GM18519 (cell line): ENCODE results near the gene NTM.

Experiments used
- ATAC-seq: cut with Tn5 transposase; IDR thresholded peaks from one replicate; pipeline ENCODE4 v1.9.1; 2021; ENCODE audit warnings: mild to moderate bottlenecking, moderate library complexity; ENCODE audit not compliant: unreplicated experiment, low FRiP score

The NTM gene

DNA sequence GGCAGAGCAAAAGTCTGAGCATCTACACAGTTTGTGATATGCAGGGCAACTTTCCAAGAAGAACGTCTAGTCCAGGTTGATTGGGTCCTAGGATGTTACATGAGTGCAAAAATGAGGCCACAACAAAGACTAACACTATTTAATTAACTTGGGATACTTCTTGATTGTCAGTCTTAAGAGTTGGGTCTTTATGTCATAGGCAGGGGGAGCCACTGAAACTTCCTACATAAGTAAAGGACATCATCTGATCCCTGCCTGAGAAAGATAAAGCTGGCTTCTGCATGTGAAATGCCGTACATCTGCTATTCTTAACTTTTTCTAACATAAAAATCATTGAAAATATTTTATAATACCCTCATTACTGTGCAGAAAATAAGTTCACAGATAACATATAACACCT lies 525.5 kb downstream of the NTM start:
- ATAC-seq = no peak

DNA sequence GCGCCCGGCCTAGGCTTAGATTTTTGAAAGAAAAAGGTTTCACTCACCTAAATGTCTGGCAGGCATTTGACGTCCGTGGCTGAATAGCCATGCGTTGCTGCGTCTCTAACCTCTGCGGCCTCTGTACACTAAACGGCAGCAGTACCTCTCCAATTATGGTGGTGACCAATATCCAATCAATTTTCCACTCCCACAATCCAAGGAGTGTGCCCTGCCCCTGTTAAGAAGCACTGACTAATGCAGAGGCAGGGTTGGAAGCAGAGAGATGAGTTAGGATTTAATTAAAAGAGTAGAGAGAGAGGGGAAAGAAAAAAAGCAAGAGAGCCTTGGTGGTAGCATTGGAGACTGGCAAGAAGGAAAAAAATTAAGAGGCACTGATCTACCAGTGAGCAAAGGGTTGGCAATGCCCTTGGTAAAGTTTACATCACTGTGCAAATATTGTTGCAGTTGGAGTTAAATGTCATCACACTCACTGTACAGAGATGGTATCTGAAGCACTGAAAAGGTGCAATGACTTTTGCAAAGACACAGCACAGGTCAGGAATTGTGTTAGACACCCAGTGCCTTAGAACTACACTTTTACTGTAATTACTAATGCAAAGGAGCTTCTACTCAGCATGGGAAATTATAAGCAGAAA lies 526.7 kb downstream of the NTM start:
- ATAC-seq = no peak

DNA sequence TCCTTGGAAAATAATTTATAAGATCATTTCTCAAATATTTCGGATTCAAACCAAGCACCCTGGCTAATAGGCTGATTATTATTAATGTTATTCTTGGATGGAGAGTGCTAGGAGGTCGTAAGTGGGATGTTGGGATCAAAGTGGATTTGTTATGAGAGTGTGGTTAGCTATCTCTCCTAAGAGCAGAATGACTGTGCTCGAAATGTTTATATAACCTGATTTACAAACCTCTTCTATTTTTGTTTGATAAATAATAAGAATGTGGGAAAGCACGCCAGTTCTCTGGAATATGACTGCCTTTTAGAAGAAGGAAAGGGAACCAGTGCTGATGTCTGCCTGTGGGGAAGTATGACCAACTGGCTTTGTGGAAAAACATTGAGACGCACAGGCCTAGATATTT lies 527.5 kb downstream of the NTM start:
- ATAC-seq = no peak

DNA sequence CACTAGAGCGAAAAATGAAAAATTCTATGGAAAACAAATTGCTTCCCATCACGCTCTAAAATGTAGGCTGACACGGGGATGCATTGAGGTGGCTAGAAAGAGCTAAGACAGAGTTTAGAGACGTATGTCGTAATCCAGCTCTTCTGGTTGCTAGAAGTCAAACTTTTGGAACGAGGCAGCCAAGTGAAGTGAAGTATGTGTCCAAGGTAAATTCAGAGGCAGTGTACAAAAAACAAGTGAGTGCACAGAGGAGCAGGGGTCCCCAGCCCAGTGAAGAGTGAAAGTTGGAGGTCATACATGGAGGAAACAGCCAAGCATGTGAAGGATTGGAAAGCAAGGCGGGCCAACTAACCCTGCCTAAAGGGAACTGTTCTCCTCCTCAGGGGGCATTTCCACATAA lies 528.5 kb downstream of the NTM start:
- ATAC-seq = no peak

DNA sequence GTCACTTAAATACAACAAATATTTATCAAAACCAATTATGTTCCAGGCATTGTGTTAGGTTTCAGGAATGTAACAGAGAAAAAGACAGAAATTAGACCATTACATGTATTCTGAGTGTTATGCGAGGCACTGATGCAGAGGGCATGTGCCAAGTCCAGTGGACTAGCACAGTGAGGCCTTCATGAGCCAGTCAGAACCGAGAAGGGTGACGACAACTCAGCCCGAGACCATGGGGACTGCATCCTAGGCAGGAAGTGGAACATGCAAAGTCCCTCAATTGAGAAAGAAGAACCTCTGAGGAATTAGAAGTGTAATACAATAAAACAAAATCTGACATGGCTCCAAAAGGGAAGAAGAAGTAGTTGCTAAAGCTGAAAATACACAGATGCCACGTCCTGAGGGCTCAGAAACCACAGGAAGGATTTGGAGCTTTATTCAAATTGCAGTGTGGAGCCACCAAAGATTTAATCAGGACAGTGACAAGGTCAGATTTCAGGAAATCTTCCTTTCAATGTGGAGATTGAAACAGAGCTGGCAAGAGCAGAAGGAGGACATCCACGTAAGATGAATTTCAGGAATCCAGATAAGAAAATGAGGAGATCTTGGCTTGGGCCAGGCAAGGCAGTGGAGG lies 529.6 kb downstream of the NTM start:
- peak; percentile 43 for ATAC-seq

DNA sequence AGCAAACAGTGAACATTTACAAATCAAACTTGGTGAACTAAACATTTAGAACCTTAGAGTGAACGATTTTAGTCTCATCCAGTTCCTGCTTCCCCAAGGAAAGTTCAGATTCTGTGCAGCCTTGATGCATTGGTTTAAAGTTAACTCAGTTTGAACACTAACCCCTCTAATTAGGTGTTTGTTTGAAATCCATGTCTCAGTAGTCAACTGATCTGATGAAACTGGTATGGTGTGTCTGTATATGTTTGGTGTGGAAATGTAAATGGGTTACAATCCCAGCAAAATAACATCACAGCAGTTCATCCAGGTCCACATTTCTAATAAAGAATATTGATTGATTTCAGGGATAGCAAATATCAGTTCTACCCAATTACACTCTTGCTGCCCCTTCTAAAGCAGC lies 532.0 kb downstream of the NTM start:
- no peak for ATAC-seq

DNA sequence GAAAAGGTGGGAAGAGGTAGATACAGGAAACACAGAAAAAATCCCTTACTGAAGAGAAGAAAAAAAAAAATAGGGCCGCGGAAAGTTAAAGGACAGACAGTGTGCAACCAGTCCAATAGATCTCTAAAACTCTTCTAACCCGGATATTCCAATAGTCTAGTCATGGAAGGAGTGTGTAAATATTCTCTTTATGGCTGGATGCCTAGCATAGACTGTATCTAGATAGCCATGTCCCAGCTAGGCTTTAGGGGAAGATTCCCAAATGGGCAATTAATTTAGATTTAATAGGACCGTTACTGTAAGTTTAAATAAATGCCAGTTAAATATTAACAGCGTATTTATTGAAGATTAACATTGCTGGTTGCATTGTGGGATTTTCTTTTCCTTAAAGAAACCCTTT lies 532.7 kb downstream of the NTM start:
- ATAC-seq = no peak

DNA sequence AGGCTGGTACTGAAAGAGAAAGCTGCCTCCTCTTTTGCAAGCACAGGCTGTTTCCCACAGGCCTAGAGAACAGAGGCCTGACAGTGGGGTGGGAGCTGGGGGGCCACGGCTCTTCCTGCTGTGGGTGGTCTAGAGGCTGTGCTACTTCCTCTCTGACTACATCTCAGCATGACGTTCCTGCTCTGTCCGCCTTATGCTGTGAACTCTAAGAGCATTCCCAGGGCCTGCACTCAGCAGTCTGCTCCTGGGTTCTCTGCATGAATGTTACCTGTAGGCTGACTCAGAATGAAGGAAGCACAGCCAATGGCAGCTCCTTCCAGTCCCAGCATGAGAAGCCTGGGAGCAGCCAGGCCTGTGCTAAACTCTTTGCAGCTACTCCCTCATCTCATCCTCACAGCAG lies 534.3 kb downstream of the NTM start:
- no peak for ATAC-seq

DNA sequence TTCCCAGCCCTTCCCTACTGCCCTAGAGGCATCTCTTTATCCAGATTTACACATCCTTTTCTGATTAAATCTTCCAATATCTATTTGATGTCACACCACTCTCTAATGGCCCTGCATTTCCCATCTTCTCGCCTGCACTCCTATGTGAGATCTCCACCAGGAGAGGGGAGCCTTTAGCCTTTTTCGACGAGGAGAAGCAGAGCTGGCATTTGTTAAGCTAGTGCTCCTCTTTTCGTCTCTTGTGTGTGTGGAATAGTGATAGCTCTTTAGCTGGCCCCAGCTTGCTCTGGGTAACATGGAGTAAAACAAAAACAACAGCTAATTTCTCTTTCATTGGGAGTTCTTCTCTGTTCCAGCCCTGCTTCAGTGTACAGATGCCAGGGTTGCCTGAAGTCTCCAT lies 536.5 kb downstream of the NTM start:
- ATAC-seq = no peak

DNA sequence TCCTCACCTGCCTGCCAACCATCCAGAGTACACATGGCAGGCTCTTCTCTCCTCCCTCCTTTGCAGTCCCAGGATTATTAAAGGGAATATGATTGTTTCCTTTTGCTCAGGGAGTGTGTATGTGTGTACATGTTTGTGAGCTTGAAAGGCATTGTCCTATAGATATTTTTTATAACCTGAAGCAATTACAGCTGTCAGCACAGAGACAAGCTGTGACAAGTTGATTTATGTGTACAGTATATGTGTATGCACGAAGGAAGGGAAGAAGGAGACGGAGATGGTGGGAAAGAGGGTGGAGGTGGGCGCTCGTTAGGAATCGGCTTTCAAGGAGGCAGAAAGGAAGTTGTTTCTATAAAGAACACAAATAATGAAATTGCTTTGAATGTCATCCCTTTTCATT lies 537.0 kb downstream of the NTM start:
- ATAC-seq = no peak

DNA sequence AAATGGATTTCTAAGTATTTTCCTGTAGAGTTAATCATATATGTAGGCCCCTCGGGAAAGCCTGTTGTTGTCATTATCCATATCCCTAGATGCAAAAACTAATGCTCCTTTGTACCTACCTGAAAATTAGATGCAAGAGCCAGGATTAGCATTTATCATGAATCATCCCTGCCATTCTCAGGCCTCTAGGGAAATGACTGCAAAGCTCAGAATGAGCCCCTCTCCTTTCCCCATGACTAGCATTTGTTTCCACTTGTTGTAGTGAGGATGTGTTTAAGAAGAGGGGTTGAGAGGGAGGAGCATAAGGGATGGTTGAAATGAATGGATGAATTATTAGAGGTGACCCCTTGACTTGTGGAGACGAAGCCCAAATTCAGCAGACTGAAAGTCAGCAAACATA lies 537.9 kb downstream of the NTM start:
- ATAC-seq = no peak

DNA sequence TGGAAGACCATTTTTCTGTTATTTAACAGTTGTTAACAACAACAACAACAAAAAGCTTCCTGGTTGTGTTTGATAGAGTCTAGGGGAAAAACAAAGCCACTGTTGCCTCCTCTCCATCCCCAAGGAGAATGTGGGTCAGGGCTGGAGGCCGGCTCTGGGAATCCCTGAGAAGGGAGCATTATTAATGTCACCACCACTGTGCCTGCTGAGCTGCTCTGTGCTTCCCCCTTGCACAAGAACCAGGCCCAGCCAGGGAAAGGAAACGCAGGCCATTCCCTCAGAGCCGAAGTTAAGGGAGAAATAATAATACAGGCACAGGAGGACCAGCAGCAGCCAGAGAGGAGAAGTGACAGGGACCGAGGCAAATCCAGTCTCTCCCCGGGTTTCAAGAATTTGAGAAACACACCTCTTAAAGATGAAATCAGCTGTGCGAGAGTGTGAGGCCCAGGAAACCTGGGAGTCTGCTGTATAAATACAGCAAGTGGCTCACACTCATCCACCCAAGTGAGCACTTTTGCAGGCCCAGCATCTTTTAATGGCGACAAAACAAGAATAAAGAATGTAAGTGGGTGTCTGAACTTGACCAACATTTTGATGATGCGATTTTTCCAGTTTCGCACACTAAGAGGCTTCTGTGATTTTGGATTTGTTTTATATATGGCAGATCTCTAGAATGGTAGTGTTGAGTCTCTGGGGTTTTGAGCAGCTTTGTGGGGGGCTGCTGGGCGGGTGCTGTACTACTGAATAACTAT lies 539.2 kb downstream of the NTM start:
- ATAC-seq = no peak

DNA sequence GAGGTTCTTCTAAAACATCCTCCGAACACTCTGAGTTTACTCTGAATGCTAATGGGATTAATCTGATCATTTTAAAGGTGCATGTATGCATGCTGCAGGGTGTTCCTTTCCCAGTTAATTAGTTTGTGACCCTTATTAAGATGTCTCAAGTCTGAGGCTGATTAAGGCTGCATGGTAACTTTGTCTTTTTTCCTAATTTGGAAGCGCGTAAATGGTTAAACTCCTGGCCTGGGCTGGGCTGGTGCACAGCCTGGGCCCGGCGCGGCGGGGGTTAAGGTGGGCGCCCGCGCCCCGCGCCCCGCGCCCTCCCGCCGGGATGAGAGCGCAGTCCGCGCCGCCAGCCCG lies 539.7 kb downstream of the NTM start:
- ATAC-seq = no peak

DNA sequence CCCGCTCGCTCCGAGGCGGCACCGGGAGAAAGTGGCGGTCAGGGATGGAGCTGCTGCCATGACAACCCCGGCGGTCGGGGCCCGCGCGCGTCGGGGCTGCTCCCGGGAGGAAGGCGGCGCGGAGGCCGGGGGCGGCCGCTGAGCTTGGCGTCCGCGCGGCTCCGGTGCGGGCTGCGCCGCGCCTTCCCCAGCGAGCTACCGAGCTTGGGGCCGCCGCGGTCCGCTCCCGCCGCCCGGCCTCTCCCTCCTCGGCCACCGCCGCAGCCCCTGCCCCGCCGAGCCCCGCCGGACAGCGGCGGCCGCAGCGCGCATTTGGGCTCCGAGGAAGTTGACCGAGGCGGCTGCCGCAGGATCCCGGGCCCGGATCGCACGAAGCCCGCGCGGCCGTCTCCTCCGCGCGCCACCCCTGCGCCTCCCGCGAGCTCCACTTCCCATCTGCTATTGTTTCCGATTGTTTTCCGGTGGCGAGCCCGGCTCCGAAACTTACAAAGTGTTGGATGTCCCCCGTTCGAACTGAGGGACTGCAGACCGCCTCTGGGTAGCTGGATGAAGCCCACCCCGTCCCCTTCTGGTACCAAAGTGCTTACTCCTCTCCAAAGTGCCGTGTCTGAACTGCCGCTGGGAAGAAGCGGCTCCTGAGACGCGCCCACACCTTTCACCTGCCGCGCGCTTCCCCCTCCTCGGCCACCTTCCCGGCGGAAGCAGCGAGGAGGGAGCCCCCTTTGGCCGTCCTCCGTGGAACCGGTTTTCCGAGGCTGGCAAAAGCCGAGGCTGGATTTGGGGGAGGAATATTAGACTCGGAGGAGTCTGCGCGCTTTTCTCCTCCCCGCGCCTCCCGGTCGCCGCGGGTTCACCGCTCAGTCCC lies 540.3 kb downstream of the NTM start:
- no peak for ATAC-seq

DNA sequence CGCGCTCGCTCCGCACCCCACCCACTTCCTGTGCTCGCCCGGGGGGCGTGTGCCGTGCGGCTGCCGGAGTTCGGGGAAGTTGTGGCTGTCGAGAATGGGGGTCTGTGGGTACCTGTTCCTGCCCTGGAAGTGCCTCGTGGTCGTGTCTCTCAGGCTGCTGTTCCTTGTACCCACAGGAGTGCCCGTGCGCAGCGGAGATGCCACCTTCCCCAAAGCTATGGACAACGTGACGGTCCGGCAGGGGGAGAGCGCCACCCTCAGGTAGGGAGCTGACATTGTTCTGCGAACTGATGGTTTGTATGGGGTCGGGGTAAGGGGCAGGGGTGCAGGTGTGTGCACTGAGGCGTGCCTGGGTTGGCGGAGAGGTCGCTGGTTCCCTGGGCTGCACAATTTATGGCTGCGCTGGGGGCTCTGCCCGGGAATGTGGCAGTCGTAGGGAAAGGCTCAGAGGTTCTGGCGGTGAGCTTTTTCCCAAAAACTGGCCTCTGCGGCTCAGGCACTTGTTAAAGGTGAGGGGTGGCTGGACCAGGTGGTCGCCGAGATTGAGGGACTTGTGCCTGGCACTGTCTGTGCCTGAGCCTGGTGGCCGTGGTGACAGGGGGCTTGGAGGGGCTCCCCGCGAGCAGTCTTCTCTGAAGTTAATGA lies 541.1 kb downstream of the NTM start:
- ATAC-seq = peak; percentile 47

DNA sequence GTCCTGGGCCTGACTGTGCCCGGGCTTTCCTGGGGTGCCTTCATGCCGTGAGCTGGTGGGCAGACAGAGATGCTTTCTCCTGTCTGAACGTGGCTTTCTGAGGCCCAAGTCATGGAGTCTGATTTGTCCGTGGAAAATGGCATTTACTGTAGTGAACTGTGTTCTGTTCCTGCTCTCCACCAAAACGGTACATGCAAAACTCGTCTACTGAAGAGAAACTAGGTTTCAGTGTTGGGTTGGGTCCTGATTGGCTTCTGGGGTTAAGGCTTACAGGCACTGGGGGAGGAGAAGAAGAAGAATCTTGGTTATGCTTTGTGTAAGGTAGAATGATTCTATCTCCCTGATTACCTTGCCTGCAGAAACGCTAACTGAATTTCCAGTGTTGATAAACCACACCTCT lies 541.7 kb downstream of the NTM start:
- ATAC-seq = no peak

DNA sequence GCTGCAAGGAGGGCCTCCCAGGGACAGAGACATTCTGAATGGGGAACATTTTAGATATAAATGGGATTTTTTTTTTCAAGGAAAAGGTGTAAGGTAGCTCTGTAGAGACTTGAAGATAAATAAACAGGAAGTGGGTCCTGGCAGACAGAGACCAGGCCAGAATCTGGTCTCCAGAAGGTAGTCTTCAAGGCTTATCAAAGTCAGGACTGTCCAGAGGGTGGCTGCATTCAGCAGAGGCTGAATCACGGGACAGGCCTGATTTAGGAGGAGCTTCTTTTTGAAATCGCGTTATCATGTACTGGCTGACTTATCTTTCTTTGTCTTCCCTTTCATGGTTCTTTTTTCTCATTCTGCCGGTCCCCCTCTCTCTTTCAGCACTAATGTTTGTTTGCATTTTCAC lies 542.9 kb downstream of the NTM start:
- ATAC-seq = no peak

DNA sequence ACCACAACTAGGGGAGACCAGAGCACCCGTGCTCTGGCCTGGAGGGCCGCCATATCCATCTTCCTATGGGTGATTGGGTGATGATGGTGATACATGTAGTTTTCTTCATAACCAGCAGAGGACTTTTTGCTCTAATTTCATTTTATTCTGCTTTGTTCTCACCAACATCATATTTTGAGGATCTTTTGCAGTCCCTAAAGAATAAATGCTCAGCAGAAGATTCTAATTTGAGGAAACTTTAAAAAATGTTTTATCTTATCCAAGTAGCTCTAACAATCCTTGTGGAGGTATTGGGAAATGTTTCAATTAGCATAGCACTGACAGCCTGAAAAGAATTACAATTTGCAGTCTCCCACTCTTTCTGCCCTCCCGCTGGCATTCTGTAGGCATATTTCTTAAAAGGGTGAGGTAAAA lies 544.0 kb downstream of the NTM start:
- peak; percentile 45 for ATAC-seq

DNA sequence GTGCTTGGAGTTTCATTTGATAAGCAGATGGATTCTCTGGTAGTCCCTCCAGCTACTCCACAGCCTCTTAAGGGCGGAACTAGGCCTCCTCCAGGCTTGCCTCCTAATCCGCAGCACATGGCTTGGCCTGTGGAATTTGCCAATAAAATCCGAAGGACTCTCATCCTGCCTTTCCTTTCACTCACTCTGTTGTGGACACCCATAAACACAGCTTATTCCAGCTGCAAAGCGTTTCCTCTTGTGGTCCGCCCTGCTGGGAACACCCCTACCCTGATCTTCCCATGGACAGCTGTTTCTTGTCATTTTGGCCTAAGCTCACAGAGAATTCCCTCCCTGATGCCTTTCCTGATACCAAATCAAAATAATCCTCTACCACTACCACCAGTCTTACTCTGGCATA lies 546.2 kb downstream of the NTM start:
- ATAC-seq = no peak

DNA sequence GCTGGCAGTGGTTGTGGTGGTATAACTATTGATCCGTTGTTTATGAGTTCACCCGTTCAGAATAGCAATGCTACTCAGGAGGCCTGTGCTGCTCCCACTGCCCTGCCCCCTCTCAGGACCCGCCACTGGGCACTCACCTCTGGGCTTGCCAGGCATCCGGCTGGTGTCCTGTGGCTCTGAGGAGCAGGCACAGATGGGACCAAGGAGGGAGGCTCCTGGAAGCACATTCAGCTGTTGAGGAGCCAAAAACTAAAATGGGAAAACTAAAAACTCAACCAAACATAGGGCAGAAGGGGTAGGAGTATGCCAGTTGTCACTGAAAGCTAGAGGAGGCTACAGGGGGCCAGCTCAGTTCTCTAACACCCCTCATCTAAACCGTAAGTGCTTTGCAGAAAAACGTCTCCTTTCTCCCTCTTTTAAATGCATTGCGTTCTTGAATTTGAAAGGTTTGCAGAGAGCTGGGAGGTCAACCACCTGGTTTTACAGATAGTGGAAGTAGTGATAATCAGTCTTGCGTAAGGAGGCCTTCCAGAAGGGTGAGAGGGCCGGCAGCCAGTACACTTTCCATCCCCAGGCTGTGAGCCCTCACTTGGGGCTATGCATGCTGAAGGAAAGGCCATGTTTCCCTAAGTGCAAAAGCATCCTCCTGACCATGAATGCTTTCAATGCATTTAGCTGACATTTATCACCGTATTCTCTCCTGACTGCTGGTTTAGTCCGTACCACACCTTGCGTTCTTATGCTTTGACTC lies 547.4 kb downstream of the NTM start:
- ATAC-seq = no peak
